ENCODE measurements around the gene PHLDB2. TPM values are rescaled to one million over a fixed set of nuclear protein-coding genes. Genes with fewer than 3 reads are reported as not detected.

Gene PHLDB2
- total and polyA plus RNA-seq, 2 of the 4 experiments (the other 2 are of a cell fraction), result 10.6 to 28.7 TPM

DNA sequence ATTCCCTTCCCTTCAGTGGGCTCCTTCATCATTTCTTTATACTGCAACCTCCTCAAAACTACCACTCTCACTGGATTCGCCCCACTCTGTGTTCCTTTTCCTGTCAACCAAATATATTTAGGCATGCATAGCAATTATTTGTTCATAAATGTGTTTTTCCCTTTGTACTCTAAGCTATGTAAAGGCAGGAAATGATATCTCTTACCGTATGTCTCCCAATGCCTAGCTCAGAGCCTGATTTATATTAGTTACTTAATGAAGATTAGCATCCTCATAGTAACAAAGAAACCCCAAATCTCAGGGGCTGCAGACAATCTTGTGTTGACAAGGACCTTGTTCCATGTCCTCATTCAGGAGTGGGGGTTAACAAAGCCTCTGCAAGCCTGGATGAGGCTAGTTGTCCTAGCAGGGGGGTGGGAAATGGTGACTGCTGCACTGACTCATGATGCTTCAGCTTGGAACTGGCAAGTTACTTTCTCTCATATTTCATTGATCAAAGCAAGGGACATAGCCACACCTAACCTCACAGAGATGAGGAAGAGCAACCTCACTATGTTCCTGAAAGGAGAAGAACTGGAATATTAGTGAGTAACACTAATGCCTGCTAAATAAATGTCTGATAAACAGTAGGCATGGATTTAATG, 15.2 kb downstream of the PHLDB2 start (continued):
- TF ChIP-seq CEBPB (IDR thresholded peaks at IDR 0.05; ENCODE audit: low read depth, low read length) (no peak), NFE2L2 (IDR thresholded peaks at IDR 0.05; ENCODE audit: low read depth, low read length) (no peak)

DNA sequence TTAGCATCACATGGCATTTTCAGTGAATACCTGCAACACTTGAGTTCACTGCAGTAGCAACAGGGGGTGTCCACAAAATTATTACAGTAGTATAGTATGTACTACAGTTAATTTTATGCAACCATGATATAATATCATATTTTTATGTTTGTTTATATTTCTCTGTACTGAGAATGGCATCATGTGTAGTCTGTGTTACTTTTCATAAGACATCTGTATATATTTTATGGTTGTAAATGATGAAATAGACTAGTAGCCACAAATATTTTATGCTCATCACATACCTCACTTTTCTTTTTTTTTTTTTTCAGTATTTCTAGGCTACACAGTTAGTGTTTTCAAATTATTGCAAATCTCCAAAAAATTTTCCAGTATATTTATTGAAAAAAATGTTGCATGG, 22.4 kb downstream of the PHLDB2 start:
- intact Hi-C loops (cut with micrococcal nuclease) (no loop called here), dilution Hi-C loops (cut with HindIII; ENCODE audit: low sequenced_read_pairs, unreplicated experiment) (no loop called here), in situ Hi-C loops (cut with MboI; ENCODE audit: low sequenced_read_pairs) (no loop called here)
- no peak overlapping the region for H3K4ac ChIP-seq (ENCODE audit: low read depth, low read length)
- H2AFZ ChIP-seq (replicated peaks; ENCODE audit: low read length, poor library complexity), result no peak overlapping the region
- H3K9ac ChIP-seq (ENCODE audit: low read depth, low read length), result no peak overlapping the region
- no peak overlapping the region for H3K4me3 ChIP-seq (ENCODE audit: insufficient read depth, low read depth, low read length)
- no peaks in the 10 kb centered on the region for H4K20me1 ChIP-seq (ENCODE audit: insufficient read depth, low read length)
- no peak overlapping the region for H3K27ac ChIP-seq (ENCODE audit: insufficient read depth, low read length)
- BruUV-seq (replicated peaks), result no TSS peak
- CTCF ChIA-PET, result no interaction called here
- H4K5ac ChIP-seq (ENCODE audit: low read depth, low read length), result no peak overlapping the region
- POLR2A ChIA-PET (ENCODE audit: unreplicated experiment), result no interaction called here
- no peak for ATAC-seq (ENCODE audit: low read depth)
- no peak overlapping the region for H3K18ac ChIP-seq (ENCODE audit: low read depth, low read length)
- no peak overlapping the region for H3K4me2 ChIP-seq (ENCODE audit: low read depth, low read length)
- peaks cover 1% of the 10 kb centered on the region; the same call in 1 of the 2 replicates for H3K9me3 ChIP-seq (ENCODE audit: control insufficient read depth, insufficient read depth, low read length)
- no peak overlapping the region for H2BK15ac ChIP-seq (ENCODE audit: low read depth, low read length)
- H2BK120ac ChIP-seq (ENCODE audit: low read depth, low read length), result no peak overlapping the region
- H4K91ac ChIP-seq (ENCODE audit: insufficient read depth, low read depth, low read length), result no peak overlapping the region
- no peaks in the 10 kb centered on the region for H3K27me3 ChIP-seq (ENCODE audit: control insufficient read depth, insufficient read depth, low read length)
- H2BK20ac ChIP-seq (ENCODE audit: low read depth, low read length), result no peak overlapping the region
- no peaks in the 10 kb centered on the region for H3K4me1 ChIP-seq (ENCODE audit: control insufficient read depth, insufficient read depth, low read length)
- H3K9me1 ChIP-seq (ENCODE audit: insufficient read depth, low read length), result no peaks in the 10 kb centered on the region
- no peak overlapping the region for H2AK5ac ChIP-seq (ENCODE audit: low read depth, low read length)
- peaks cover 0 to 18% of the 10 kb centered on the region in 2 experiments; a peak in 1 of 4 replicates for H3K79me1 ChIP-seq (ENCODE audit: low read depth in 1 of 2, low read length in 2 of 2)
- H2AK9ac ChIP-seq (replicated peaks; ENCODE audit: low read depth, low read length, poor library complexity), result no peak overlapping the region
- no peak overlapping the region for H4K8ac ChIP-seq (ENCODE audit: low read depth in 2 of 2, low read length in 2 of 2)
- peaks cover 12% of the 10 kb centered on the region for H3K36me3 ChIP-seq (ENCODE audit: control insufficient read depth, insufficient read depth, low read length)
- DNase-seq, result no peak
- no peak overlapping the region for H3K14ac ChIP-seq (replicated peaks; ENCODE audit: low read depth, low read length)
- H3K56ac ChIP-seq (ENCODE audit: extremely low read depth, insufficient read depth, low read length), result no peak overlapping the region
- no peak overlapping the region for H2BK5ac ChIP-seq (ENCODE audit: low read depth, low read length, poor library complexity, severe bottlenecking)
- H3K23ac ChIP-seq (ENCODE audit: low read depth, low read length), result no peak overlapping the region
- TF ChIP-seq RFX5 (IDR thresholded peaks at IDR 0.05; ENCODE audit: low read depth, low read length), result no peak
- no peak for TF ChIP-seq NFE2L2 (IDR thresholded peaks at IDR 0.05; ENCODE audit: low read depth, low read length)
- TF ChIP-seq MXI1 (IDR thresholded peaks at IDR 0.05; ENCODE audit: borderline replicate concordance, low read depth, low read length), result no peak
- TF ChIP-seq MAZ (IDR thresholded peaks at IDR 0.05; ENCODE audit: borderline replicate concordance, low read depth, low read length), result no peak
- TF ChIP-seq, protein P1, sequence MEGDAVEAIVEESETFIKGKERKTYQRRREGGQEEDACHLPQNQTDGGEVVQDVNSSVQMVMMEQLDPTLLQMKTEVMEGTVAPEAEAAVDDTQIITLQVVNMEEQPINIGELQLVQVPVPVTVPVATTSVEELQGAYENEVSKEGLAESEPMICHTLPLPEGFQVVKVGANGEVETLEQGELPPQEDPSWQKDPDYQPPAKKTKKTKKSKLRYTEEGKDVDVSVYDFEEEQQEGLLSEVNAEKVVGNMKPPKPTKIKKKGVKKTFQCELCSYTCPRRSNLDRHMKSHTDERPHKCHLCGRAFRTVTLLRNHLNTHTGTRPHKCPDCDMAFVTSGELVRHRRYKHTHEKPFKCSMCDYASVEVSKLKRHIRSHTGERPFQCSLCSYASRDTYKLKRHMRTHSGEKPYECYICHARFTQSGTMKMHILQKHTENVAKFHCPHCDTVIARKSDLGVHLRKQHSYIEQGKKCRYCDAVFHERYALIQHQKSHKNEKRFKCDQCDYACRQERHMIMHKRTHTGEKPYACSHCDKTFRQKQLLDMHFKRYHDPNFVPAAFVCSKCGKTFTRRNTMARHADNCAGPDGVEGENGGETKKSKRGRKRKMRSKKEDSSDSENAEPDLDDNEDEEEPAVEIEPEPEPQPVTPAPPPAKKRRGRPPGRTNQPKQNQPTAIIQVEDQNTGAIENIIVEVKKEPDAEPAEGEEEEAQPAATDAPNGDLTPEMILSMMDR (conservative IDR thresholded peaks at IDR 0.05; ENCODE audit: low read depth, low read length), result no peak
- TF ChIP-seq SMC3 (IDR thresholded peaks at IDR 0.05; ENCODE audit: low read depth, low read length), result no peak
- TF ChIP-seq BHLHE40 (IDR thresholded peaks at IDR 0.05; ENCODE audit: low read depth, low read length), result no peak
- TF ChIP-seq, protein P2, sequence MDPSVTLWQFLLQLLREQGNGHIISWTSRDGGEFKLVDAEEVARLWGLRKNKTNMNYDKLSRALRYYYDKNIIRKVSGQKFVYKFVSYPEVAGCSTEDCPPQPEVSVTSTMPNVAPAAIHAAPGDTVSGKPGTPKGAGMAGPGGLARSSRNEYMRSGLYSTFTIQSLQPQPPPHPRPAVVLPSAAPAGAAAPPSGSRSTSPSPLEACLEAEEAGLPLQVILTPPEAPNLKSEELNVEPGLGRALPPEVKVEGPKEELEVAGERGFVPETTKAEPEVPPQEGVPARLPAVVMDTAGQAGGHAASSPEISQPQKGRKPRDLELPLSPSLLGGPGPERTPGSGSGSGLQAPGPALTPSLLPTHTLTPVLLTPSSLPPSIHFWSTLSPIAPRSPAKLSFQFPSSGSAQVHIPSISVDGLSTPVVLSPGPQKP (IDR thresholded peaks at IDR 0.05; ENCODE audit: borderline replicate concordance, low read depth, low read length), result no peak
- TF ChIP-seq CHD1 (IDR thresholded peaks at IDR 0.05; ENCODE audit: low read depth, low read length), result no peak
- TF ChIP-seq, protein P3, sequence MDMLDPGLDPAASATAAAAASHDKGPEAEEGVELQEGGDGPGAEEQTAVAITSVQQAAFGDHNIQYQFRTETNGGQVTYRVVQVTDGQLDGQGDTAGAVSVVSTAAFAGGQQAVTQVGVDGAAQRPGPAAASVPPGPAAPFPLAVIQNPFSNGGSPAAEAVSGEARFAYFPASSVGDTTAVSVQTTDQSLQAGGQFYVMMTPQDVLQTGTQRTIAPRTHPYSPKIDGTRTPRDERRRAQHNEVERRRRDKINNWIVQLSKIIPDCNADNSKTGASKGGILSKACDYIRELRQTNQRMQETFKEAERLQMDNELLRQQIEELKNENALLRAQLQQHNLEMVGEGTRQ (IDR thresholded peaks at IDR 0.05; ENCODE audit: low read depth, low read length), result no peak
- TF ChIP-seq FOS (IDR thresholded peaks at IDR 0.05; ENCODE audit: low read depth, low read length), result no peak
- no peak for TF ChIP-seq MAFK (IDR thresholded peaks at IDR 0.05; ENCODE audit: low read depth, low read length)
- no peak for TF ChIP-seq POLR2A (IDR thresholded peaks at IDR 0.05; ENCODE audit: low read depth, low read length)

All from IMR-90 (cell line).